ENCODE measurements around the gene IL5RA.

IL5RA gene

GRCh38 chr3:3064297-3064696 is 45.9 kb downstream of the IL5RA start:
- no peaks in the 10 kb centered on the region for H3K9me3 ChIP-seq
- no peak overlapping the region for H3K4me3 ChIP-seq
- intact Hi-C loops (cut with DNase I; ENCODE audit: low total_unique reads): no loop called here
- H3K36me3 ChIP-seq: peaks cover 4 to 8% (median 5%) of the 10 kb centered on the region in 3 donors
- no peak for TF ChIP-seq CTCF (IDR thresholded peaks at IDR 0.05)
- no peaks in the 10 kb centered on the region for H3K4me1 ChIP-seq
- H3K27ac ChIP-seq: no peak overlapping the region
- no peak for DNase-seq
- H3K27me3 ChIP-seq: no peaks in the 10 kb centered on the region

- no peaks in the 10 kb centered on the region for H3K9me3 ChIP-seq
- no peaks in the 10 kb centered on the region for H3K27me3 ChIP-seq
- H3K4me1 ChIP-seq: no peaks in the 10 kb centered on the region
- DNase-seq: no peak
- TF ChIP-seq CTCF (IDR thresholded peaks at IDR 0.05): no peak
- intact Hi-C loops (cut with DNase I; ENCODE audit: low total_unique reads): no loop called here
- no peak overlapping the region for H3K4me3 ChIP-seq
- no peak overlapping the region for H3K27ac ChIP-seq
- peaks cover 5 to 8% (median 5%) of the 10 kb centered on the region in 3 donors for H3K36me3 ChIP-seq
These were observed 50.5 kb downstream of the IL5RA start for GRCh38 chr3:3059645-3060044.

GRCh38 chr3:3053974-3054373 is 56.2 kb downstream of the IL5RA start:
- Histone ChIP-seq H3K27ac (no peak overlapping the region), H3K36me3 (peaks cover 0 to 14% (median 5%) of the 10 kb centered on the region in 3 donors), H3K4me3 (no peak overlapping the region), H3K27me3 (no peaks in the 10 kb centered on the region), H3K9me3 (no peaks in the 10 kb centered on the region), H3K4me1 (no peaks in the 10 kb centered on the region)
- TF ChIP-seq CTCF (IDR thresholded peaks at IDR 0.05): no peak
- no peak for DNase-seq
- intact Hi-C loops (cut with DNase I; ENCODE audit: low total_unique reads): no loop called here

GRCh38 chr3:3038201-3038991 is 71.8 kb downstream of the IL5RA start:
- Histone ChIP-seq H3K36me3 (peaks cover 53 to 64% (median 61%) of the 10 kb centered on the region in 3 donors), H3K27me3 (no peaks in the 10 kb centered on the region), H3K4me3 (no peak overlapping the region), H3K9me3 (no peaks in the 10 kb centered on the region), H3K4me1 (no peaks in the 10 kb centered on the region), H3K27ac (no peak overlapping the region)
- peak in 1 of 2 donors; percentile 23 for DNase-seq
- no peak for TF ChIP-seq CTCF (IDR thresholded peaks at IDR 0.05)
- intact Hi-C loops (cut with DNase I; ENCODE audit: low total_unique reads): no loop called here

GRCh38 chr3:3037156-3037555 is 73.0 kb downstream of the IL5RA start:
- intact Hi-C loops (cut with DNase I; ENCODE audit: low total_unique reads): no loop called here
- H3K27me3 ChIP-seq: no peaks in the 10 kb centered on the region
- H3K27ac ChIP-seq: no peak overlapping the region

More at GRCh38 chr3:3037156-3037555, 73.0 kb downstream of the IL5RA start:
- Histone ChIP-seq H3K36me3 (peaks cover 41 to 53% (median 49%) of the 10 kb centered on the region in 3 donors), H3K9me3 (no peaks in the 10 kb centered on the region), H3K4me1 (no peaks in the 10 kb centered on the region), H3K4me3 (no peak overlapping the region)
- no peak for TF ChIP-seq CTCF (IDR thresholded peaks at IDR 0.05)
- no peak for DNase-seq

Data from tibial artery (tissue), 4 donors.